ENCODE measurements around the gene CUTA.
A peak's percentile ranks its signal among the peaks of the same experiment; 100 is the strongest.

CUTA gene

GRCh38 chr6:33410050-33410710 is 7.7 kb downstream of the CUTA start:
- CTCF ChIA-PET, result interaction anchor here (0.7 to 1.7 kb wide), 4 partner anchors 12 to 131 kb away, joined by 3 to 6 read pairs (median 4); no protein-coding TSS in a partner anchor
- Histone ChIP-seq H3K9me3 (ENCODE audit: control insufficient read depth, insufficient read depth, low read depth, low read length) (no peaks in the 10 kb centered on the region), H3K36me3 (ENCODE audit: control insufficient read depth in 2 of 2, insufficient read depth in 1 of 2, low read length in 2 of 2) (peaks cover 17 to 61% of the 10 kb centered on the region in 2 experiments), H3K4me1 (ENCODE audit: control insufficient read depth, insufficient read depth, low read length) (peaks cover 4% of the 10 kb centered on the region; the same call in 1 of the 2 replicates), H3K4me3 (ENCODE audit: low read depth, low read length) (peak overlapping the region; percentile 74), H3K27ac (ENCODE audit: extremely low read depth, low read depth, low read length) (peak overlapping the region; percentile 50)
- POLR2A ChIA-PET, result interaction anchor here (0.5 to 3.3 kb wide), 17 partner anchors 8 to 438 kb away, joined by 3 to 22 read pairs (median 5); partner anchors contain the start of genes B3GALT4, CUTA, RGL2 and RPS18
- TF ChIP-seq ZFP41 (tag by site-specific recombination; IDR thresholded peaks at IDR 0.05; ENCODE audit: borderline replicate concordance) (no peak), SCRT1 (tag by site-specific recombination; IDR thresholded peaks at IDR 0.05; ENCODE audit: borderline replicate concordance) (no peak), ZNF138 (tag by site-specific recombination; IDR thresholded peaks at IDR 0.05; ENCODE audit: borderline replicate concordance) (no peak), ZNF501 (tag by site-specific recombination; IDR thresholded peaks at IDR 0.05) (peak; percentile 72; the same call in 1 of the 2 replicates), ZNF610 (tag by site-specific recombination; IDR thresholded peaks at IDR 0.05; ENCODE audit: borderline replicate concordance) (0 out of 2 replicates have a peak, but pooled peaks have one; percentile 26), TCF7L2 (IDR thresholded peaks at IDR 0.05; ENCODE audit: borderline replicate concordance, low read depth, low read length) (no peak), ZSCAN23 (tag by site-specific recombination; IDR thresholded peaks at IDR 0.05) (no peak), ZFP37 (tag by site-specific recombination; IDR thresholded peaks at IDR 0.05) (no peak), IKZF3 (tag by site-specific recombination; IDR thresholded peaks at IDR 0.05) (peak; percentile 99), HOXD13 (CRISPR knock-in tag; IDR thresholded peaks at IDR 0.05; ENCODE audit: borderline replicate concordance) (0 out of 2 replicates have a peak, but pooled peaks have one; percentile 37), ZNF350 (tag by site-specific recombination; IDR thresholded peaks at IDR 0.05) (no peak), ZNF777 (tag by site-specific recombination; IDR thresholded peaks at IDR 0.05; ENCODE audit: borderline replicate concordance) (no peak), GLI2 (tag by site-specific recombination; IDR thresholded peaks at IDR 0.05; ENCODE audit: borderline replicate concordance, low read depth) (no peak), ZNF391 (tag by site-specific recombination; IDR thresholded peaks at IDR 0.05; ENCODE audit: borderline replicate concordance, low read depth) (0 out of 2 replicates have a peak, but pooled peaks have one; percentile 33), ZIC2 (tag by site-specific recombination; IDR thresholded peaks at IDR 0.05) (0 out of 2 replicates have a peak, but pooled peaks have one; percentile 4), ZNF175 (tag by site-specific recombination; IDR thresholded peaks at IDR 0.05) (no peak), SP7 (tag by site-specific recombination; IDR thresholded peaks at IDR 0.05) (peak; percentile 59; the same call in 1 of the 2 replicates), HOXC10 (CRISPR knock-in tag; IDR thresholded peaks at IDR 0.05) (0 out of 2 replicates have a peak, but pooled peaks have one; percentile 23), PRDM2 (tag by site-specific recombination; IDR thresholded peaks at IDR 0.05; ENCODE audit: borderline replicate concordance) (no peak), ZNF23 (tag by site-specific recombination; IDR thresholded peaks at IDR 0.05; ENCODE audit: borderline replicate concordance) (no peak), BCL11A (tag by site-specific recombination; IDR thresholded peaks at IDR 0.05; ENCODE audit: low read depth) (peak; percentile 64; the same call in 1 of the 2 replicates), ZFHX2 (tag by site-specific recombination; conservative IDR thresholded peaks at IDR 0.05) (peak; percentile 74; the same call in 1 of the 2 replicates), HOXA7 (CRISPR knock-in tag; IDR thresholded peaks at IDR 0.05; ENCODE audit: borderline replicate concordance) (no peak), KLF9 (tag by site-specific recombination; IDR thresholded peaks at IDR 0.05; ENCODE audit: low read depth) (peak; percentile 97), KLF1 (tag by site-specific recombination; IDR thresholded peaks at IDR 0.05) (peak; percentile 79), ZEB2 (tag by site-specific recombination; IDR thresholded peaks at IDR 0.05) (peak; percentile 87), ZNF121 (tag by site-specific recombination; IDR thresholded peaks at IDR 0.05) (no peak), ZNF132 (tag by site-specific recombination; IDR thresholded peaks at IDR 0.05; ENCODE audit: borderline replicate concordance) (no peak), ZXDB (tag by site-specific recombination; IDR thresholded peaks at IDR 0.05) (peak; percentile 63), ZNF558 (tag by site-specific recombination; IDR thresholded peaks at IDR 0.05) (no peak), ZBTB20 (tag by site-specific recombination; IDR thresholded peaks at IDR 0.05) (peak; percentile 62; the same call in 1 of the 2 replicates)
- TF ChIP-seq, protein P1, sequence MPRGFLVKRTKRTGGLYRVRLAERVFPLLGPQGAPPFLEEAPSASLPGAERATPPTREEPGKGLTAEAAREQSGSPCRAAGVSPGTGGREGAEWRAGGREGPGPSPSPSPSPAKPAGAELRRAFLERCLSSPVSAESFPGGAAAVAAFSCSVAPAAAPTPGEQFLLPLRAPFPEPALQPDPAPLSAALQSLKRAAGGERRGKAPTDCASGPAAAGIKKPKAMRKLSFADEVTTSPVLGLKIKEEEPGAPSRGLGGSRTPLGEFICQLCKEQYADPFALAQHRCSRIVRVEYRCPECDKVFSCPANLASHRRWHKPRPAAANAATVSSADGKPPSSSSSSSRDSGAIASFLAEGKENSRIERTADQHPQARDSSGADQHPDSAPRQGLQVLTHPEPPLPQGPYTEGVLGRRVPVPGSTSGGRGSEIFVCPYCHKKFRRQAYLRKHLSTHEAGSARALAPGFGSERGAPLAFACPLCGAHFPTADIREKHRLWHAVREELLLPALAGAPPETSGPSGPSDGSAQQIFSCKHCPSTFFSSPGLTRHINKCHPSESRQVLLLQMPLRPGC (tag by site-specific recombination; IDR thresholded peaks at IDR 0.05), result peak; percentile 89

Data from HEK293 (cell line).